Adipocyte (in vitro differentiated cells): Measurements from ENCODE around the gene SLC8B1.

Experiments
- DNase-seq: peaks from one replicate; pipeline ENCODE4 v3.0.0-alpha.2; 2015; ENCODE audit warnings: low read depth
- H3K27me3 ChIP-seq: replicated peaks from 2 replicates; pipeline ENCODE4 v1.7.0; 2013; ENCODE audit warnings: mild to moderate bottlenecking, low read length, moderate library complexity; ENCODE audit not compliant: control insufficient read depth, insufficient read depth
- H3K36me3 ChIP-seq: 2 replicates; pipeline ENCODE4 v1.7.0; 2013; ENCODE audit warnings: low read length, mild to moderate bottlenecking, moderate library complexity; ENCODE audit not compliant: control insufficient read depth, insufficient read depth, severe bottlenecking
- H3K4me1 ChIP-seq: 2 replicates; pipeline ENCODE4 v1.7.0; 2013; ENCODE audit warnings: mild to moderate bottlenecking, low read length, moderate library complexity; ENCODE audit not compliant: control insufficient read depth, insufficient read depth
- H3K4me3 ChIP-seq: 2 replicates; pipeline ENCODE4 v1.7.0; 2013; ENCODE audit warnings: mild to moderate bottlenecking, low read length, moderate library complexity
- H3K9ac ChIP-seq: 2 replicates; pipeline ENCODE4 v1.7.0; 2013; ENCODE audit warnings: mild to moderate bottlenecking, low read length, moderate library complexity
- H3K9me3 ChIP-seq: 2 replicates; pipeline ENCODE4 v1.7.0; 2013; ENCODE audit warnings: mild to moderate bottlenecking, low read length, moderate library complexity; ENCODE audit not compliant: control insufficient read depth

The SLC8B1 gene

DNA sequence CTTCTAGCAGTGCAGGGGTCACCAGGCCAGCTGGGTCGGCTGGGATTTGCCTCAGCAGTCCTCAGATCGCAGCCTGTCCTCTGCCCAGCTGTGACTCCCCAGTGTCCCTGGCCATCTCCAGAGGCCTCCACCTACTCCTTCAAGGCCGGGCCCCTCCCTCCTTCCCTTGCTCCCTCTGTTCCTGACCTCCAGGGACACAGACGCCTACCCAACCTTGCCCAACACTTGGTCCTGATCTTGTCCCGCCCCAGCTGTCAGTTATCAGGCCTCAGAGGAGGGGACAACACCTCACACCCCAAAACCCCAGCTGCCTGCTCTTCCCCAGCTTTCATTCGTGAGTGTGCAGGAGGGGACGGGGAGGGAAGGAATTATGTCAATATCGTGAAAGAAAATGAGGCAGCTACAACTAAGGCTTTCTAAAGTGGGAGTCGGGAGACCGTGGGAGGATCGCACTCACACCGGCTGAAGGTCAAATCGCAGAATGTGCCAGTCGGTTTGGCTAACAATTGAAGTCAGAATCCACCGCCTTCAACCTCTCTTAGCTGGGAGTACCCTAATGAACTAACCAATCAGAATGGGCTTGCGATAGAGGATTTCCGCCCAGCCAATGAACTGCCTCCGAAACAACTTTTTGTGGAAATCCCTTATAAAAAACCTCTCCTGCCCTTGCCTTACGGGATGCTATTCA, 14.1 kb upstream of the SLC8B1 start:
- no peaks in the 10 kb centered on the region for H3K36me3 ChIP-seq
- no peak overlapping the region for H3K9ac ChIP-seq
- no peak for DNase-seq
- H3K27me3 ChIP-seq = no peaks in the 10 kb centered on the region
- H3K9me3 ChIP-seq = no peaks in the 10 kb centered on the region
- H3K4me3 ChIP-seq = no peak overlapping the region
- no peaks in the 10 kb centered on the region for H3K4me1 ChIP-seq

GRCh38 chr12:113347892-113348291, 13.0 kb upstream of the SLC8B1 start:
- H3K4me3 ChIP-seq = no peak overlapping the region
- no peak for DNase-seq
- H3K9ac ChIP-seq = no peak overlapping the region
- H3K9me3 ChIP-seq = no peaks in the 10 kb centered on the region
- H3K36me3 ChIP-seq = no peaks in the 10 kb centered on the region
- no peaks in the 10 kb centered on the region for H3K4me1 ChIP-seq
- no peaks in the 10 kb centered on the region for H3K27me3 ChIP-seq

DNA sequence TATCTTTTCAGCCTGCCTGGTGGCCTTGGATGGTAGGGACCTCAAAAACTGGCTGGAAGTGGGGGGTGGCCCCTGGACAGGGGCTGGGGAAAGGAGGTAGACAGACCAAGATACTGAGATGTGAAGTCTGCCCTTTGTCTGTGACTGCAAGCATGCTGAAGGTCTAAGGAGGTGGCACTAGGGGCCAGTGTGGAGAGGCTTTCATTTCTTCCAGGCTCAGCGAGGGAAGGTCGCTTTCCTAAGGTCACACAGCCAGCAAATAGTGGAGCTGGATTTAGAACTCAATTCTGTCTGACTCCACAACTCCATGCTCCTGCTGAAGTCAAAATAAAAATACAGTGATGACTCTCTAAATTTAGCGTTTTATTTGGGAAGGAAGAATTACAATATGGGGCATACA, 12.2 kb upstream of the SLC8B1 start:
- no peaks in the 10 kb centered on the region for H3K9me3 ChIP-seq
- no peaks in the 10 kb centered on the region for H3K4me1 ChIP-seq
- H3K9ac ChIP-seq = no peak overlapping the region
- no peaks in the 10 kb centered on the region for H3K27me3 ChIP-seq
- no peak for DNase-seq
- H3K36me3 ChIP-seq = no peaks in the 10 kb centered on the region
- no peak overlapping the region for H3K4me3 ChIP-seq

GRCh38 chr12:113346353-113346752, 11.4 kb upstream of the SLC8B1 start:
- no peak for DNase-seq
- Histone ChIP-seq H3K4me1 (no peaks in the 10 kb centered on the region), H3K36me3 (no peaks in the 10 kb centered on the region), H3K27me3 (peaks cover 3% of the 10 kb centered on the region), H3K9ac (no peak overlapping the region), H3K9me3 (no peaks in the 10 kb centered on the region), H3K4me3 (no peak overlapping the region)

DNA sequence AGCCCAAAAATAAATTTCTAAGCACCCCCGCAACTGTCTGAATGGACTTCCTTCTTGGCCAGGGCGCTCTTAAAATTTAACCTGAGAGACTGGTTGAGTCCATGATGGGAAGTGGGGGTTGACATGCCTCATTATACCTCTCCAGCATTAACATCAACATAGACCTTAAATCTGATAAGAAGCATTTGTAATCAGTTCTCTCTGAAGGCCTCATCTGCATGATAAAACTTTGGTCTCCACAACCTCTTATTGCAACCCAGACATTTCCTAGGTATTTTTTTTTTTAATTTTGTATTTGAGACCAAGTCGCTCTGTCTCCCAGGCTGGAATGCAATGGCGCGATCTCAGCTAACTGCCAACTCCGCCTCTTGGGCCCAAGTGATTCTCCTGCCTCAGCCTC, 10.4 kb upstream of the SLC8B1 start:
- Histone ChIP-seq H3K9ac (no peak overlapping the region), H3K9me3 (no peaks in the 10 kb centered on the region), H3K4me1 (no peaks in the 10 kb centered on the region), H3K4me3 (no peak overlapping the region), H3K36me3 (no peaks in the 10 kb centered on the region), H3K27me3 (peaks cover 6% of the 10 kb centered on the region)
- no peak for DNase-seq

- Histone ChIP-seq H3K9me3 (no peaks in the 10 kb centered on the region), H3K9ac (no peak overlapping the region), H3K36me3 (no peaks in the 10 kb centered on the region), H3K4me3 (no peak overlapping the region), H3K27me3 (peaks cover 6% of the 10 kb centered on the region), H3K4me1 (no peaks in the 10 kb centered on the region)
- DNase-seq = no peak
These were observed 6.6 kb upstream of the SLC8B1 start for GRCh38 chr12:113341535-113341934.

DNA sequence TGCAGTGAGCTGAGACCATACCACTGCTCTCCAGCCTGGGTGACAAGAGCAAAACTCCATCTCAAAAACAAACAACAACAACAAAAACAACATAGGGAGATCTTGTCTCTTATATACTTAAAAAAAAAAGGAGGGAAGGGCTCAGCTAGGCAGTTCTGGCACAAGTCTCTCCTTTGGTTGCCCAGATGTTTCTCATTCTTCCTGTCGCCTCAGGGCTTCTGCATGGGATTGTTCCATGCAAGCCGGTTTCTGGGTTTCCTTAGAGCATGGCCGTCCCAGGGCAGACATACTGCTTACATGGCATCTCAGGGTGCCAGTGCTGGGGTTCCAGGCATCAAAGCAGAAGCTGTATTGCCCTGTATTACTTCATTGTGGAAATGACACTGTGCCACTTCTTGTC, 5.2 kb upstream of the SLC8B1 start:
- no peaks in the 10 kb centered on the region for H3K36me3 ChIP-seq
- no peaks in the 10 kb centered on the region for H3K4me1 ChIP-seq
- no peak for DNase-seq
- peaks cover 6% of the 10 kb centered on the region for H3K27me3 ChIP-seq
- H3K9ac ChIP-seq = no peak overlapping the region
- no peaks in the 10 kb centered on the region for H3K9me3 ChIP-seq
- no peak overlapping the region for H3K4me3 ChIP-seq

DNA sequence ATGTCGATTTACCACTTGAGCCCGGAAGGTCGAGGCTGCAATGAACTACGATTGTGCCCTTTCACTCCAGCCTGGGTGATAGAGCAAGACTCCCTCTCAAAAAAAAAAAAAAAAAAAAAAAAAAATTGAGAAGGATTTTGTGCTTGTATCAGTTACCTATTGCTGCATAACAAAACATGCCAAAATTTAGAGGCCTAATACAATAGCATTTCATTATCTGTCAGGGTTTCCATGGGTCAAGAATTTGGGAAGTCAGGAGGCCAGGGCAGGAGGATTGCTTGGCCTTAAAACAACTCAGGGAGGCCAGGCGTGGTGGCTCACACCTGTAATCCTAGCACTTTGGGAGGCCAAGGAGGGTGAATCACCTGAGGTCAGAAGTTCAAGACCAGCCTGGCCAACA, 4.6 kb upstream of the SLC8B1 start:
- Histone ChIP-seq H3K4me1 (peaks cover 1% of the 10 kb centered on the region), H3K36me3 (no peaks in the 10 kb centered on the region), H3K4me3 (no peak overlapping the region), H3K9ac (no peak overlapping the region), H3K9me3 (no peaks in the 10 kb centered on the region), H3K27me3 (peaks cover 6% of the 10 kb centered on the region)
- no peak for DNase-seq

GRCh38 chr12:113333877-113334785, 778 bp downstream of the SLC8B1 start:
- no peaks in the 10 kb centered on the region for H3K9me3 ChIP-seq
- no peak for DNase-seq

GRCh38 chr12:113333418-113333750, 1.5 kb downstream of the SLC8B1 start:
- Histone ChIP-seq H3K36me3 (peaks cover 3% of the 10 kb centered on the region), H3K4me1 (peaks cover 10% of the 10 kb centered on the region), H3K4me3 (no peak overlapping the region), H3K9me3 (no peaks in the 10 kb centered on the region), H3K27me3 (no peaks in the 10 kb centered on the region), H3K9ac (no peak overlapping the region)
- DNase-seq = no peak

More at GRCh38 chr12:113333877-113334785, 778 bp downstream of the SLC8B1 start:
- H3K4me1 ChIP-seq = peaks cover 10% of the 10 kb centered on the region
- no peaks in the 10 kb centered on the region for H3K27me3 ChIP-seq
- peak overlapping the region; percentile 89 for H3K9ac ChIP-seq
- H3K36me3 ChIP-seq = peaks cover 3% of the 10 kb centered on the region
- peak overlapping the region; percentile 85 for H3K4me3 ChIP-seq

DNA sequence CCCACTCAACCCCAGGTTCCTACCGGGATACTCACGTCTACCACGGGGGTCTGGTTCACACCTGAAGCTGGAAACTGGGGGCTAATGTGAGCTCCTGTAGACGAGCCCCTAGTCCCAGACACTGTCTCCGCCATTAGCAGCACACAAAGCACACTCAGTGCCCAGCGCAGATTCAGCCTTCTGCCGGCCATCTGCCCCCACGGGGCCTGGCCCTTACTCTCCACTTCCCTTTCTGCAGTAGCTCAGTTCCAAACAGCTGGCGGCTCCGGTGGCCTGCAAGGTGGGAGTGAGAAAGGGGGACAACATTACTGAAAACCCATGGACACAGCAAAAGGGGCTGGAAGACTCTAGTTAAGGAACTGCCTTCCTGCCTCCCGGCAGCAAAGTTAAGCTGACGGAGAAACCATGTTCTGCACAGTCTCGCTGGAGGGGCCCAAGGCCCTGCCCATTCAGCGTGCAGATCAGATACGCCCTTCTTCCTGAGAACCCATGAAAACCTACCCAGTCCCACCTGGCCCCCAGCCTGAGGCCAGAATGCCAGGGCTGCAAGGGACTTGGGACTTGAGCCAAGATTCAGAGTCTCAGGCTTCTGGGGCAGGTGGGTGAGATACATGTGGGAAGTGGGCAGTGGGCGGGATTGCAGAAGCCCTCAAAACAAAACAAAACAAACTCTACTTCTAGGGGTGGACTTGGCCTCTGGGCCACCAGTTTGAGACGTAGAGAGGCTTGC, 2.1 kb downstream of the SLC8B1 start:
- no peaks in the 10 kb centered on the region for H3K9me3 ChIP-seq
- peaks cover 3% of the 10 kb centered on the region for H3K36me3 ChIP-seq
- no peak overlapping the region for H3K9ac ChIP-seq
- no peak overlapping the region for H3K4me3 ChIP-seq
- H3K27me3 ChIP-seq = no peaks in the 10 kb centered on the region
- H3K4me1 ChIP-seq = peaks cover 10% of the 10 kb centered on the region
- no peak for DNase-seq
